WTC11 (cell line): ENCODE data around the gene ARHGEF12.

Experiments
- ATF1 ChIP-seq: sonication (generic); formaldehyde crosslinking; IDR thresholded peaks from 2 replicates; pipeline ENCODE4 v1.8.1; 2023; ENCODE audit warnings: mild to moderate bottlenecking, moderate library complexity, missing genetic modification reagents
- CREM ChIP-seq: sonication (generic); formaldehyde crosslinking; IDR thresholded peaks from 2 replicates; pipeline ENCODE4 v1.8.1; 2022; ENCODE audit warnings: mild to moderate bottlenecking, missing genetic modification reagents, moderate library complexity
- TF ChIP-seq, protein P1 (sequence below): fragments of 200-600 bp; IDR thresholded peaks from 2 replicates; pipeline ENCODE4 v1.8.0; 2022; ENCODE audit warnings: antibody characterized with exemption
- TF ChIP-seq, protein P2 (sequence below): sonication (generic); formaldehyde crosslinking; IDR thresholded peaks from 2 replicates; pipeline ENCODE4 v1.8.1; 2022; ENCODE audit warnings: low read depth, missing genetic modification reagents, borderline replicate concordance
- TF ChIP-seq, protein P3 (sequence below): sonication (generic); formaldehyde crosslinking; IDR thresholded peaks from 2 replicates; pipeline ENCODE4 v1.8.1; 2022; ENCODE audit warnings: low read depth, mild to moderate bottlenecking, moderate library complexity, missing genetic modification reagents, borderline replicate concordance
- TF ChIP-seq, protein P4 (sequence below): sonication (generic); formaldehyde crosslinking; IDR thresholded peaks from 2 replicates; pipeline ENCODE4 v1.8.0; 2022; ENCODE audit warnings: missing genetic modification reagents
- TF ChIP-seq, protein P5 (sequence below): sonication (generic); formaldehyde crosslinking; IDR thresholded peaks from 2 replicates; pipeline ENCODE4 v1.8.0; 2022; ENCODE audit warnings: mild to moderate bottlenecking, missing genetic modification reagents

DNA sequence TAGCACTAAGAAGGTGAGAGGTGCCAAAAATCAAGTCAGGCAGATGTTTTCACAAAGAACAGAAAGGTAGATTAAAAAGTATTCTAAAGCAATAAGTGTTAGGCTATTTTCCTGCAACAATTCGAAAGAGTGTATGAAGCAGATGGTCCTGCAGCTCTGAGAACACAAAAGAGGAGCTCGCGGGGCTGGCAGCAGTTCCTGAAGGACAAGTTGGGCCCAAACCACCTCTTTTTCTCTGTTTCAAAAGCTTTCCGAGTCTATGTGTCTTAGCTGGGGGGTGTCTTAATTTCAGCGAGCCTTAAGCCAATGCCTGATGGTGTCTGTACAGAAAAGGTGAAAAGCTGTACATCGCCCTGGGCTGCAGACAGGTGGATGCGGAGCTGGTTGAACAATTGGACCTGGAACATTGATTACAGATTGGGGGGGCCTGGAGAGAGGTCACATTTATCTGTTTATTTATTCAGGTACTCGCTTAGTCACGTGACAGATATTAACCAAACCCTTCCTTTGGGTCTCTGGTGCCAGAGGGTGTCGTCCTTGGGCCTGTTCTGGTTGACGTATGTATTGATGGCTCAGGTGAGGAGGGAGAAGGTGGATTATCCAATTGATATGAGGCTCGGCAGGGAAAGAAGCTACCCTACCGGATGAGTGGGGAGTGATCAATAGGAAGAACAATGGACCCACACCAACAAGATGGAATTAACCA lies 200.0 kb downstream of the ARHGEF12 start:
- TF ChIP-seq, protein P1, sequence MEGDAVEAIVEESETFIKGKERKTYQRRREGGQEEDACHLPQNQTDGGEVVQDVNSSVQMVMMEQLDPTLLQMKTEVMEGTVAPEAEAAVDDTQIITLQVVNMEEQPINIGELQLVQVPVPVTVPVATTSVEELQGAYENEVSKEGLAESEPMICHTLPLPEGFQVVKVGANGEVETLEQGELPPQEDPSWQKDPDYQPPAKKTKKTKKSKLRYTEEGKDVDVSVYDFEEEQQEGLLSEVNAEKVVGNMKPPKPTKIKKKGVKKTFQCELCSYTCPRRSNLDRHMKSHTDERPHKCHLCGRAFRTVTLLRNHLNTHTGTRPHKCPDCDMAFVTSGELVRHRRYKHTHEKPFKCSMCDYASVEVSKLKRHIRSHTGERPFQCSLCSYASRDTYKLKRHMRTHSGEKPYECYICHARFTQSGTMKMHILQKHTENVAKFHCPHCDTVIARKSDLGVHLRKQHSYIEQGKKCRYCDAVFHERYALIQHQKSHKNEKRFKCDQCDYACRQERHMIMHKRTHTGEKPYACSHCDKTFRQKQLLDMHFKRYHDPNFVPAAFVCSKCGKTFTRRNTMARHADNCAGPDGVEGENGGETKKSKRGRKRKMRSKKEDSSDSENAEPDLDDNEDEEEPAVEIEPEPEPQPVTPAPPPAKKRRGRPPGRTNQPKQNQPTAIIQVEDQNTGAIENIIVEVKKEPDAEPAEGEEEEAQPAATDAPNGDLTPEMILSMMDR, result no peak
- TF ChIP-seq, protein P2, sequence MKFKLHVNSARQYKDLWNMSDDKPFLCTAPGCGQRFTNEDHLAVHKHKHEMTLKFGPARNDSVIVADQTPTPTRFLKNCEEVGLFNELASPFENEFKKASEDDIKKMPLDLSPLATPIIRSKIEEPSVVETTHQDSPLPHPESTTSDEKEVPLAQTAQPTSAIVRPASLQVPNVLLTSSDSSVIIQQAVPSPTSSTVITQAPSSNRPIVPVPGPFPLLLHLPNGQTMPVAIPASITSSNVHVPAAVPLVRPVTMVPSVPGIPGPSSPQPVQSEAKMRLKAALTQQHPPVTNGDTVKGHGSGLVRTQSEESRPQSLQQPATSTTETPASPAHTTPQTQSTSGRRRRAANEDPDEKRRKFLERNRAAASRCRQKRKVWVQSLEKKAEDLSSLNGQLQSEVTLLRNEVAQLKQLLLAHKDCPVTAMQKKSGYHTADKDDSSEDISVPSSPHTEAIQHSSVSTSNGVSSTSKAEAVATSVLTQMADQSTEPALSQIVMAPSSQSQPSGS (CRISPR knock-in tag), result no peak
- TF ChIP-seq, protein P3, sequence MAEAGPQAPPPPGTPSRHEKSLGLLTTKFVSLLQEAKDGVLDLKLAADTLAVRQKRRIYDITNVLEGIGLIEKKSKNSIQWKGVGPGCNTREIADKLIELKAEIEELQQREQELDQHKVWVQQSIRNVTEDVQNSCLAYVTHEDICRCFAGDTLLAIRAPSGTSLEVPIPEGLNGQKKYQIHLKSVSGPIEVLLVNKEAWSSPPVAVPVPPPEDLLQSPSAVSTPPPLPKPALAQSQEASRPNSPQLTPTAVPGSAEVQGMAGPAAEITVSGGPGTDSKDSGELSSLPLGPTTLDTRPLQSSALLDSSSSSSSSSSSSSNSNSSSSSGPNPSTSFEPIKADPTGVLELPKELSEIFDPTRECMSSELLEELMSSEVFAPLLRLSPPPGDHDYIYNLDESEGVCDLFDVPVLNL, result no peak
- no peak for TF ChIP-seq ATF1
- TF ChIP-seq CREM, result no peak
- TF ChIP-seq, protein P4, sequence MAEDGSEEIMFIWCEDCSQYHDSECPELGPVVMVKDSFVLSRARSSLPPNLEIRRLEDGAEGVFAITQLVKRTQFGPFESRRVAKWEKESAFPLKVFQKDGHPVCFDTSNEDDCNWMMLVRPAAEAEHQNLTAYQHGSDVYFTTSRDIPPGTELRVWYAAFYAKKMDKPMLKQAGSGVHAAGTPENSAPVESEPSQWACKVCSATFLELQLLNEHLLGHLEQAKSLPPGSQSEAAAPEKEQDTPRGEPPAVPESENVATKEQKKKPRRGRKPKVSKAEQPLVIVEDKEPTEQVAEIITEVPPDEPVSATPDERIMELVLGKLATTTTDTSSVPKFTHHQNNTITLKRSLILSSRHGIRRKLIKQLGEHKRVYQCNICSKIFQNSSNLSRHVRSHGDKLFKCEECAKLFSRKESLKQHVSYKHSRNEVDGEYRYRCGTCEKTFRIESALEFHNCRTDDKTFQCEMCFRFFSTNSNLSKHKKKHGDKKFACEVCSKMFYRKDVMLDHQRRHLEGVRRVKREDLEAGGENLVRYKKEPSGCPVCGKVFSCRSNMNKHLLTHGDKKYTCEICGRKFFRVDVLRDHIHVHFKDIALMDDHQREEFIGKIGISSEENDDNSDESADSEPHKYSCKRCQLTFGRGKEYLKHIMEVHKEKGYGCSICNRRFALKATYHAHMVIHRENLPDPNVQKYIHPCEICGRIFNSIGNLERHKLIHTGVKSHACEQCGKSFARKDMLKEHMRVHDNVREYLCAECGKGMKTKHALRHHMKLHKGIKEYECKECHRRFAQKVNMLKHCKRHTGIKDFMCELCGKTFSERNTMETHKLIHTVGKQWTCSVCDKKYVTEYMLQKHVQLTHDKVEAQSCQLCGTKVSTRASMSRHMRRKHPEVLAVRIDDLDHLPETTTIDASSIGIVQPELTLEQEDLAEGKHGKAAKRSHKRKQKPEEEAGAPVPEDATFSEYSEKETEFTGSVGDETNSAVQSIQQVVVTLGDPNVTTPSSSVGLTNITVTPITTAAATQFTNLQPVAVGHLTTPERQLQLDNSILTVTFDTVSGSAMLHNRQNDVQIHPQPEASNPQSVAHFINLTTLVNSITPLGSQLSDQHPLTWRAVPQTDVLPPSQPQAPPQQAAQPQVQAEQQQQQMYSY (CRISPR knock-in tag), result no peak
- TF ChIP-seq, protein P5, sequence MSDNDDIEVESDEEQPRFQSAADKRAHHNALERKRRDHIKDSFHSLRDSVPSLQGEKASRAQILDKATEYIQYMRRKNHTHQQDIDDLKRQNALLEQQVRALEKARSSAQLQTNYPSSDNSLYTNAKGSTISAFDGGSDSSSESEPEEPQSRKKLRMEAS (CRISPR knock-in tag), result no peak
